Gastroesophageal sphincter (tissue), 4 donors: Measurements from ENCODE around the gene PRODH. TPM values are rescaled to one million over a fixed set of nuclear protein-coding genes. Genes with fewer than 3 reads are reported as not detected.
"Not testable (repeated sequence)": the region's sequence is repeated elsewhere in the genome, so short reads cannot be mapped to it uniquely, and the experiment has no call there.

Experiments used
- ATAC-seq: fragments of 150-250 bp; one replicate; pipeline ENCODE4 v1.9.1; 2016; ENCODE audit warnings: mild to moderate bottlenecking, moderate library complexity
- H3K27ac ChIP-seq, 4 donors: fragments of 200-600 bp; sonication (generic) in 3 of 4; 1 replicate in 3 of 4; 2 replicates in 1 of 4; pipeline ENCODE4 v1.5.1; 2016 to 2019
- H3K27me3 ChIP-seq: fragments of 200-600 bp; sonication (generic); one replicate; pipeline ENCODE4 v1.5.1; 2019
- H3K36me3 ChIP-seq, 2 donors: fragments of 200-600 bp; sonication (generic); one replicate each; pipeline ENCODE4 v1.5.1; 2019; ENCODE audit warnings: control low read depth in 1 of 2
- H3K4me1 ChIP-seq, 3 donors: fragments of 200-600 bp; sonication (generic); 1 replicate in 2 of 3; 2 replicates in 1 of 3; pipeline ENCODE4 v1.5.1; 2016 to 2019; ENCODE audit warnings: control low read depth in 2 of 3
- H3K4me3 ChIP-seq, 2 donors: fragments of 200-600 bp; sonication (generic); one replicate each; pipeline ENCODE4 v1.5.1; 2019; ENCODE audit warnings: mild to moderate bottlenecking in 1 of 2, moderate library complexity in 1 of 2
- H3K9me3 ChIP-seq, 3 donors: fragments of 200-600 bp; sonication (generic); one replicate each; pipeline ENCODE4 v1.5.1; 2017 to 2019; ENCODE audit warnings: control low read depth in 2 of 3
- CTCF ChIP-seq, 4 experiments: fragments of 200-600 bp in 2 of 4; fragments of 450-650 bp in 2 of 4; sonication (generic) in 1 of 4; IDR thresholded peaks; one replicate each; pipeline ENCODE4 v1.5.1; 2017 to 2019; ENCODE audit warnings: antibody characterized with exemption in 4 of 4, mild to moderate bottlenecking in 2 of 4, moderate library complexity in 2 of 4
- EP300 ChIP-seq: sonication (generic); formaldehyde crosslinking; IDR thresholded peaks from one replicate; pipeline ENCODE4 v1.6.1; 2017; ENCODE audit warnings: antibody characterized with exemption, mild to moderate bottlenecking
- POLR2A ChIP-seq, 2 donors: fragments of 450-650 bp; IDR thresholded peaks; one replicate each; pipeline ENCODE4 v1.6.1; 2017; ENCODE audit warnings: antibody characterized with exemption in 2 of 2, mild to moderate bottlenecking in 2 of 2, moderate library complexity in 1 of 2
- POLR2AphosphoS5 ChIP-seq: sonication (generic); formaldehyde crosslinking; IDR thresholded peaks from one replicate; pipeline ENCODE4 v1.6.1; 2017; ENCODE audit warnings: antibody characterized with exemption
- WGBS, 2 donors: methylation state at CpG; one replicate each; pipeline ENCODE4 v1.1.5; 2018; ENCODE audit warnings: low coverage in 1 of 2; 5-methylcytosine and 5-hydroxymethylcytosine counted together
- total RNA-seq, 4 donors: library from RNA; depleted of rRNA; stranded (reverse); fragments of >200 nt; gene quantifications; one replicate each; pipeline ENCODE4 v1.1.0, GENCODE V29; 2016

Gene PRODH
- total RNA-seq, 4 donors from 2014 or later: 0.52 to 12.3 (median 3.0) TPM

- H3K27me3 ChIP-seq: peaks cover 39% of the 10 kb centered on the region
- H3K9me3 ChIP-seq, ATAC-seq, H3K36me3 ChIP-seq, H3K27ac ChIP-seq, H3K4me1 ChIP-seq, H3K4me3 ChIP-seq: not testable (repeated sequence)
- 66% methylated on average over 7 to 8 of the region's 14 CpGs for WGBS, 2 donors
Measured at GRCh38 chr22:18958738-18959137, 22.6 kb upstream of the PRODH start.

GRCh38 chr22:18958321-18958705, 22.2 kb upstream of the PRODH start:
- peaks cover 43% of the 10 kb centered on the region for H3K27me3 ChIP-seq
- not testable (repeated sequence) for H3K36me3 ChIP-seq, ATAC-seq, H3K9me3 ChIP-seq, H3K4me3 ChIP-seq, H3K27ac ChIP-seq, H3K4me1 ChIP-seq
- WGBS, 2 donors: no CpG with 5 or more reads among the region's 18 CpGs

- WGBS, 2 donors: no CpG with 5 or more reads among the region's 18 CpGs
- not testable (repeated sequence) for H3K9me3 ChIP-seq, H3K4me3 ChIP-seq, ATAC-seq, H3K27ac ChIP-seq, H3K36me3 ChIP-seq, H3K4me1 ChIP-seq
- H3K27me3 ChIP-seq: peaks cover 46% of the 10 kb centered on the region
Measured at GRCh38 chr22:18957621-18958320, 21.7 kb upstream of the PRODH start.

- H3K4me1 ChIP-seq, ATAC-seq, H3K9me3 ChIP-seq, H3K27ac ChIP-seq, H3K36me3 ChIP-seq, H3K4me3 ChIP-seq: not testable (repeated sequence)
- H3K27me3 ChIP-seq: peaks cover 52% of the 10 kb centered on the region
- 60% methylated on average over 1 of the region's 15 CpGs; no CpG with 5 or more reads in 1 of the 2 donors for WGBS, 2 donors
Measured at GRCh38 chr22:18956956-18957355, 20.9 kb upstream of the PRODH start.

GRCh38 chr22:18956121-18956895, 20.2 kb upstream of the PRODH start:
- H3K36me3 ChIP-seq, H3K9me3 ChIP-seq, H3K4me1 ChIP-seq, ATAC-seq, H3K27ac ChIP-seq, H3K4me3 ChIP-seq: not testable (repeated sequence)
- WGBS, 2 donors: 39 to 80% methylated on average over 2 to 4 of the region's 15 CpGs
- peaks cover 56% of the 10 kb centered on the region for H3K27me3 ChIP-seq

GRCh38 chr22:18955696-18956095, 19.6 kb upstream of the PRODH start:
- Histone ChIP-seq H3K4me1 (no peaks in the 10 kb centered on the region), H3K27ac (no peak overlapping the region), H3K36me3 (no peaks in the 10 kb centered on the region), H3K9me3 (no peaks in the 10 kb centered on the region), H3K27me3 (peaks cover 62% of the 10 kb centered on the region), H3K4me3 (no peak overlapping the region)
- TF ChIP-seq CTCF (IDR thresholded peaks at IDR 0.05) (no peak), EP300 (no peak), POLR2A (IDR thresholded peaks at IDR 0.05) (no peak), POLR2AphosphoS5 (no peak)
- ATAC-seq: no peak
- 50% methylated on average over 1 of the region's 10 CpGs; no CpG with 5 or more reads in 1 of the 2 donors for WGBS, 2 donors

- ATAC-seq: no peak
- Histone ChIP-seq H3K9me3 (no peaks in the 10 kb centered on the region), H3K27me3 (peaks cover 68% of the 10 kb centered on the region), H3K27ac (no peak overlapping the region), H3K4me1 (no peaks in the 10 kb centered on the region), H3K36me3 (no peaks in the 10 kb centered on the region), H3K4me3 (no peak overlapping the region)
- no peak for TF ChIP-seq POLR2AphosphoS5
- TF ChIP-seq CTCF (IDR thresholded peaks at IDR 0.05): no peak
- no peak for TF ChIP-seq EP300
- no peak for TF ChIP-seq POLR2A (IDR thresholded peaks at IDR 0.05)
- WGBS, 2 donors: 69 to 74% methylated on average over 4 of the region's 15 CpGs
Measured at GRCh38 chr22:18954990-18955571, 19.0 kb upstream of the PRODH start.
